Thyroid gland (tissue), 4 donors: ENCODE results near the gene ARL8A.

Experiments
- CTCF ChIP-seq, 6 experiments: fragments of 200-600 bp in 3 of 6; fragments of 450-650 bp in 3 of 6; sonication (generic) in 3 of 6; IDR thresholded peaks; one replicate each; pipeline ENCODE4 v1.5.1; 2016 to 2019; ENCODE audit warnings: antibody characterized with exemption in 6 of 6, mild to moderate bottlenecking in 2 of 6, inconsistent platforms in 1 of 6, moderate library complexity in 1 of 6
- POLR2A ChIP-seq, 2 donors: fragments of 450-650 bp; IDR thresholded peaks; one replicate each; pipeline ENCODE4 v1.6.1; 2017; ENCODE audit warnings: antibody characterized with exemption in 2 of 2, mild to moderate bottlenecking in 2 of 2, moderate library complexity in 1 of 2

- TF ChIP-seq CTCF (IDR thresholded peaks at IDR 0.05): no peak
- TF ChIP-seq POLR2A (IDR thresholded peaks at IDR 0.05): no peak
Observed at GRCh38 chr1:202093858-202094257, 50.7 kb downstream of the ARL8A start.
